Endothelial cell of umbilical vein (primary cell): ENCODE results near the gene ARPIN. TPM values are rescaled to one million over a fixed set of nuclear protein-coding genes. Genes with fewer than 3 reads are reported as not detected.
"Not testable (repeated sequence)": the region's sequence is repeated elsewhere in the genome, so short reads cannot be mapped to it uniquely, and the experiment has no call there.

Experiments
- BruUV-seq: library from RNA; stranded (reverse); fragments of 400-500 nt; replicated peaks from 2 replicates; lab custom pipeline; 2021; lab: Mats Ljungman, UMichigan
- CTCF ChIA-PET: fragments of 300-600, 350-600 bp; sonication (Branson Sonifier 250); formaldehyde crosslinking; loops from one replicate; lab custom pipeline; 2021; ENCODE audit warnings: antibody characterized with exemption, inconsistent platforms; lab: Charles Lee
- POLR2A ChIA-PET: fragments of 300-600, 350-600 bp; sonication (Branson Sonifier 250); formaldehyde crosslinking; loops from one replicate; lab custom pipeline; 2021; ENCODE audit warnings: antibody characterized with exemption, inconsistent platforms; lab: Charles Lee
- DNase-seq: peaks from one replicate; pipeline ENCODE4 v3.0.0-alpha.2; 2011; ENCODE audit warnings: low read depth, low spot score
- FAIRE-seq: peaks from 2 replicates; lab custom pipeline; 2011; peaks lifted over from hg19 to GRCh38; lab: Jason Lieb, UNC
- H2AFZ ChIP-seq: 2 replicates; pipeline ENCODE4 v1.6.0; 2012; ENCODE audit warnings: low read depth, low read length, control low read depth, inconsistent platforms
- H3K27ac ChIP-seq: 2 replicates; pipeline ENCODE4 v1.5.1; 2011; ENCODE audit warnings: low read depth, mild to moderate bottlenecking, control low read depth, low read length, moderate library complexity; ENCODE audit not compliant: insufficient read depth
- H3K27me3 ChIP-seq, 2 experiments: 2 replicates each; pipeline versions ENCODE4 v1.6.0 to v1.6.1; 2011; ENCODE audit warnings: low read length in 2 of 2, mixed read lengths in 1 of 2; ENCODE audit not compliant: control insufficient read depth in 2 of 2, insufficient read depth in 2 of 2
- H3K36me3 ChIP-seq, 2 experiments: 2 replicates in 1 of 2; 3 replicates in 1 of 2; pipeline ENCODE4 v1.5.1; 2011; ENCODE audit warnings: low read length in 2 of 2, mild to moderate bottlenecking in 1 of 2, moderate library complexity in 1 of 2; ENCODE audit not compliant: control insufficient read depth in 2 of 2, insufficient read depth in 2 of 2; ENCODE audit errors: extremely low read depth in 1 of 2
- H3K4me1 ChIP-seq: 3 replicates; pipeline ENCODE4 v1.5.1; 2011; ENCODE audit warnings: mild to moderate bottlenecking, low read length; ENCODE audit not compliant: control insufficient read depth, insufficient read depth; ENCODE audit errors: extremely low read depth
- H3K4me2 ChIP-seq: 2 replicates; pipeline ENCODE4 v1.6.1; 2011; ENCODE audit warnings: low read length, control low read depth, mixed read lengths; ENCODE audit not compliant: insufficient read depth
- H3K4me3 ChIP-seq, 3 experiments: fragments of 200-600 bp in 1 of 3; sonication (generic), shearing (Covaris generic) in 1 of 3; replicated peaks in 1 of 3; 2 replicates each; pipeline ENCODE4 v1.5.1; 2011 to 2016; ENCODE audit warnings: control low read depth in 3 of 3, low read length in 3 of 3, mild to moderate bottlenecking in 2 of 3, inconsistent platforms in 1 of 3, low read depth in 1 of 3, moderate library complexity in 1 of 3; ENCODE audit not compliant: insufficient read depth in 1 of 3
- H3K79me2 ChIP-seq: 2 replicates; pipeline ENCODE4 v1.6.0; 2012; ENCODE audit warnings: low read length, inconsistent platforms; ENCODE audit not compliant: control insufficient read depth, insufficient read depth
- H3K9ac ChIP-seq: replicated peaks from 2 replicates; pipeline ENCODE3; 2011; ENCODE audit warnings: low read length, control low read depth; ENCODE audit not compliant: insufficient read depth; ENCODE audit errors: extremely low read depth
- H3K9me1 ChIP-seq: replicated peaks from 3 replicates; pipeline ENCODE4 v1.6.0; 2011; ENCODE audit warnings: mild to moderate bottlenecking, low read length; ENCODE audit not compliant: control insufficient read depth, insufficient read depth; ENCODE audit errors: extremely low read depth
- H3K9me3 ChIP-seq: replicated peaks from 2 replicates; pipeline ENCODE4 v1.5.1; 2012; ENCODE audit warnings: low read length, inconsistent platforms; ENCODE audit not compliant: control insufficient read depth, insufficient read depth
- H4K20me1 ChIP-seq: replicated peaks from 2 replicates; pipeline ENCODE3; 2011; ENCODE audit warnings: mild to moderate bottlenecking, low read length; ENCODE audit not compliant: control insufficient read depth, insufficient read depth; ENCODE audit errors: extremely low read depth
- EZH2 ChIP-seq: IDR thresholded peaks from 2 replicates; pipeline ENCODE4 v1.6.1; 2012; ENCODE audit warnings: borderline replicate concordance, low read depth, mild to moderate bottlenecking, moderate library complexity, low read length, inconsistent platforms; ENCODE audit not compliant: severe bottlenecking
- JUN ChIP-seq: IDR thresholded peaks from 2 replicates; pipeline ENCODE4 v1.6.1; 2011; ENCODE audit warnings: borderline replicate concordance, low read depth; ENCODE audit not compliant: insufficient read length, insufficient read depth
- dilution Hi-C: fragments of 300-500 bp; cut with MboI; formaldehyde crosslinking; loops from one replicate; pipeline ENCODE4 v1.15.0; 2019; ENCODE audit warnings: low sequenced_read_pairs; ENCODE audit not compliant: extremely low pct_ligation_motif_present
- intact Hi-C: fragments of 100-400 bp; cut with micrococcal nuclease; formaldehyde crosslinking; loops from one replicate; pipeline ENCODE4 v1.10.0; 2022
- polyA plus RNA-seq, 4 experiments: library from polyadenylated mRNA; depleted of rRNA in 3 of 4; stranded (reverse) in 3 of 4; unstranded in 1 of 4; fragments of >200 nt; gene quantifications; 2 replicates each; pipeline versions ENCODE4 v1.2.1 to v1.2.3, GENCODE V29; 2011 to 2012; ENCODE audit warnings: missing spikeins in 1 of 4
- total RNA-seq: library from RNA; stranded (reverse); gene quantifications from 2 replicates; pipeline ENCODE4 v1.2.3, GENCODE V29; 2021

The ARPIN gene
- total and polyA plus RNA-seq, 2 donors (not counting 3 experiments of a cell fraction or from before 2014, with no cell fraction given), result 13.0 to 23.3 TPM

GRCh38 chr15:89939910-89940309, 27.2 kb upstream of the ARPIN start:
- H3K9ac ChIP-seq, result no peak overlapping the region
- no peaks in the 10 kb centered on the region for H3K9me1 ChIP-seq
- no peaks in the 10 kb centered on the region for H3K9me3 ChIP-seq
- DNase-seq (no peak), FAIRE-seq (no peak)
- H2AFZ ChIP-seq, result no peak overlapping the region
- H3K27me3 ChIP-seq, result peaks cover 0 to 2% of the 10 kb centered on the region in 2 experiments
- POLR2A ChIA-PET, result no interaction called here
- no peaks in the 10 kb centered on the region for H3K4me1 ChIP-seq
- dilution Hi-C loops, result no loop called here
- intact Hi-C loops, result no loop called here
- no peaks in the 10 kb centered on the region for H3K79me2 ChIP-seq
- H3K27ac ChIP-seq, result no peak overlapping the region
- no peaks in the 10 kb centered on the region for H4K20me1 ChIP-seq
- TF ChIP-seq JUN (no peak), EZH2 (no peak)
- no peaks in the 10 kb centered on the region for H3K36me3 ChIP-seq
- no TSS peak for BruUV-seq
- no peak overlapping the region for H3K4me3 ChIP-seq
- H3K4me2 ChIP-seq, result no peak overlapping the region
- CTCF ChIA-PET, result interaction anchor here (0.8 to 1.7 kb wide), 3 partner anchors 8 to 354 kb away, joined by 3 to 6 read pairs (median 4); no protein-coding TSS in a partner anchor

- dilution Hi-C loops, BruUV-seq, intact Hi-C loops, H3K4me3 ChIP-seq, DNase-seq, H3K27ac ChIP-seq, H3K4me1 ChIP-seq, H3K9me1 ChIP-seq, H3K9ac ChIP-seq, POLR2A ChIA-PET, H2AFZ ChIP-seq, FAIRE-seq, H4K20me1 ChIP-seq, H3K9me3 ChIP-seq, H3K36me3 ChIP-seq, H3K4me2 ChIP-seq, H3K79me2 ChIP-seq, H3K27me3 ChIP-seq: not testable (repeated sequence)
- CTCF ChIA-PET, result interaction anchor here (0.8 to 1.7 kb wide), 3 partner anchors 8 to 354 kb away, joined by 3 to 6 read pairs (median 4); no protein-coding TSS in a partner anchor
Measured at GRCh38 chr15:89939377-89939776, 26.6 kb upstream of the ARPIN start.
